Activated T-cell treated with anti-CD3 and anti-CD28 coated beads for 4 hours (primary cell): Measurements from ENCODE around the gene FBF1.
"Not testable (repeated sequence)": the region's sequence is repeated elsewhere in the genome, so short reads cannot be mapped to it uniquely, and the experiment has no call there.

Source experiments
- DNase-seq: peaks from one replicate; pipeline ENCODE4 v3.0.0-alpha.2; 2020

The FBF1 gene

DNA sequence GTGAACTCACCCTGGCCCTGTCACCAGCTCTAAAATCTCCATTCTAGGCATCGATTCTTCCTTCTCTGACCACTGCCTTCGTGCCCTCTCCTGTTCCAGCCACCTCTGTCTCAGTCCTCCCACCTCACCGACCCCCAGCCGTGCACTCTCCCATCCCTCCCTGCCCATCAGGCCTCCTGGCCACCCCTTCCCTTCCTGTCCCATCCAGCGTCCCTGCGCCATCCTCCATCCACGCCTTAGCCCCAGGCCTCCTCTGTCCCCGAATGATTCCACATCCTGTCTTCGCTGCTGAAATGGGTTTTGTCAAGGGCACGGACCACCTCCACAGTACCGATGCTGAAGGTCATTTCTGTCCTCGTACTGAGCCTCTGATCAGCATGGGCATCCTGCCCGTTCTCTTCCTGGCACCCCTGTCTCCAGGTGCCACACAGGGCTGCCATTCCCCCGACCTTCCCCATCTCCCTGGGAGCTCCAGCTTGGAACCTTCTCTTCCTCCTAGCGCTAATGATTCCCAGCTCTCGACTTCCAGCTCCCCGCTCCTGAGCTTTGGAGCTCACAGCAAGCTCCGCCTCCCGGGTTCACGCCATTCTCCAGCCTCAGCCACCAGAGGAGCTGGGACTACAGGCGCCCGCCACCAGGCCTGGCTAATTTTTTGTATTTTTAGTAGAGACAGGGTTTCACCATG lies 46.7 kb downstream of the FBF1 start:
- DNase-seq: no peak

DNA sequence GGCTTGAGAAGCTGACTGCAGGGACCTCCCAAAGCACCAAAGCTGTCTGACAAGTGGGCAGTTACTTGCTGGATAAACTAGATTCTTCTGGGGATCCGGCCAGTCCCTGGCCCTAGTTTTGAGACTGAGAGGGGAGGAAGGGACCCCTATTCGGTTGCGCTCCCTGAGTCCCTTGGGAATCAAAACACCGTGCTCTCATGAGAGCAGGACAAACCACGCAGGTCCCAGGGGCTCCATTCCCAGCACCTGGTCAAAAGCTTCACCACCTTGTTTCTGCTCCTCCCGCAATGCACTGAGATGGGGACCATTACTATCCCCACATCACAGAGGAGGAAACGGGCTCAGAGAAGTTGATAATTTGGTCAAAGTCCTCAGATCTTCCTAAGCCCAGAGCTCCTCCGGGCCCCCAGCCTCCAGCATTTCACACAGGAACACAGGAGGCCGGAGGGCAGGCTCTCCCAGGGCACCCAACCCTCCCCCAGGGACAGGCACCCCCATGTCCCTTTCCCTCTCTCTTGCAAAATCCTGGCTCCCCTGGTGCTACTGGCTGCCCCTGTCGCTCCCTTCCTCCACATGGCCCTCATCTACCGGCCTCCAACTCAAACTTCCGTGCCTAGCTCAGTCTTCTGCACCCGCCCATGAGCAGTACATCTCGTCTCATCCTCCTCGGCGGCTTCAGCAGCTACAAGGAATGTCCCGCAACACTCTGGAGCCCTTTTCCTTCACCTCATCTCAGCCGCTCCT lies 47.4 kb downstream of the FBF1 start:
- DNase-seq: no peak

DNA sequence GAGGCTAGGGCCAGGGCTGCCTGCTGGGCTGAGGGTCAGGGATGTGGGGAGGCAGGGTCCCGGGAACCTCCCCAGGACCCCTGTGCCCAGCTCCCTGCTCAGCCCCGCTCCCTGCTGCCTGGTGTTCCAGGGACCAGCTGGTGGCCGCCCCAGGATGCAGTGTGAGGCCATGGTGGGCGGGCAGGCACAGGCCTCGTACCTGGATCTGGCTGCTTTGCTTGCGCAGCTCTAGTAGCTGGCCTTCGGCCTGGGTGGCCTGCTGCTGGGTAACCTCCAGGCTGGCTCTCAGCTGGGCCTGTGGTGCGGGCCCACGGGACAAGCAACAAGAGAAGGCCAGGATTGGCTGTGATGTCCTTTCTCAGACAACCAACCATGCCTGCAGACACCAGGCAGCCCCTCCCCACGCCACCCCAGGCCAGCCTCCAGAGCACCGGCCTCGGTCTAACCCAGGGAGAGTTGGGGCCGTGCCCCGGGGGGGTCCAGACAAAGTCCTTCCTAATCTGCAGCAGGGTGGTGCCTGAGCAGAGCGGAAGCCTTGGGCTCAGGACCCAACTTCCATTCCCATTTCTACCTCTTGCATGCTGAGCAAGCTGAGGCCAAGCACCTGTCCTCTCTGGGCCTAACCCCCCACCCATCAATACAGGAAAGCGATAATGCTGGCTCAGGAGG lies 48.2 kb downstream of the FBF1 start:
- no peak for DNase-seq

DNA sequence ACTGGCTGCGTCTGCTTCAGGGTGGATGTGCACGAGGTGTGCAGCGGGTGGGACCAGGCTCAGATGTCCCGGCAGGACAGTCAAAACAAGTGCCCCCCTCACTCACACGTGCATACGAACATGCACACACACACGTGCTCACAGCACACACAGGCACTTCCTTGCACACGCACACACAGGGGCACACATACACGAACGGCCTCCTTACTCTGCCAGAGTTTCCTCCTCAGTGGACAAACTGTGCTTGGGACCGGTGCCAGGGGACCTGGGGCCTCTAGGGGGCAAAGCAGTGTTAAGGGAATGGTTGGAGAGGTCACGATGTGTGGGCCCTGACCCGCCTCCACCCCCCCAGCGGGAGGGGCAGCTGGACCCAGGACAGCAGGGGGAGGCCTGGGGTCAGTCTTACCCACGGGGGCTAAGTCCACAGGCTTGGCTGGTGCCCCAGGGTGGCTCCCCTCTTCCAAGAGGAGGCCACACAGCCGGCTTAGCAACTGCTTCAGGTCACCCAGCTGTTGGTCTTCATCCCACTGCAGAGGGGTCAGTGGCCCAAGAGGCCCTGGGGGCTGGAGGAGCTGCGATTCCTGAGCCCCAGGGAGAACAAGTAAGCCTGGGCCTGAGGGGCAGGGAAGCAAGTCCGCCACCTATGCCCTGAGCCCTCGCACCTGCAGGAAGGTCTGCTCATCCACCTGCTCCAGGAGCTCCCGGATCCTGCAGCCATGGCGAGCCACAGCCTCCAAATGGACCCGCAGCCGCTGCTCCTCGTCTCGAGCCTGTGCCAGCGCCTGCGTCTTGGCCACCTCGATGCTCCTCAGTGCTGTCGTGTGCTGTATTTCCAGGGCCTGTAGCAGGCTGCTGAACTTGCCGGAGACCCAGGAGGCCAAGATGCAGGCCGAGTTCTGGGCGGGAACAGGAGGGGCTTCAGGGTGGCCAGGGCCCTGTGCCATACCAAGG lies 49.0 kb downstream of the FBF1 start:
- DNase-seq: no peak

DNA sequence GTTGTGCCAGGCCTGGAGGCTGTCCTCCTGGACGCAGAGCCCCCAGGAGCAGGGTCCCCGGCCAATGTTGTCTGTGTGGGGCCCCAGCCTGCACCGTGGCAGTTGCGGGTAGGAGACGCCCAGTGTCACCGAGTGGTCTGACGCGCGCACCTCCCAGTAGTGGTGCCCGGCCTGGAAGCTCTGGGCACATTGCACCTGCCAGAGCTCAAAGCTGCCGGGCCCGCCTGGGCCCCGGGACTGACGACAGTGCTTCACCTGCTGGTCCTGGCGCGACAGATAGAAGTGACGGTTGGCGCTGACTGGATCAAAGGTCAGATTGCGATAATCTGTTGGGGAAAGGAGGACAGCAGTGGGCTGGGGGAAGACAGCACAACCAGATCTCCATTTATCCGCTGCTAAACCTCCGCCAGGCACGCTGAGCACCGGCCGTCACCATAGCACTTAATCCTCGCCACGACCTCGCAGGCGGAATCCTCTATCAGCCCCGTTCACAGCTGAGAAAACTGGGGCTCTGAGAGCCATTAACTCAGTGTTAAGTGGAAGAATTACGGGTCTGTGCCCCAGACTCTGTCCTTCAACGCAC lies 49.7 kb downstream of the FBF1 start:
- no peak for DNase-seq

DNA sequence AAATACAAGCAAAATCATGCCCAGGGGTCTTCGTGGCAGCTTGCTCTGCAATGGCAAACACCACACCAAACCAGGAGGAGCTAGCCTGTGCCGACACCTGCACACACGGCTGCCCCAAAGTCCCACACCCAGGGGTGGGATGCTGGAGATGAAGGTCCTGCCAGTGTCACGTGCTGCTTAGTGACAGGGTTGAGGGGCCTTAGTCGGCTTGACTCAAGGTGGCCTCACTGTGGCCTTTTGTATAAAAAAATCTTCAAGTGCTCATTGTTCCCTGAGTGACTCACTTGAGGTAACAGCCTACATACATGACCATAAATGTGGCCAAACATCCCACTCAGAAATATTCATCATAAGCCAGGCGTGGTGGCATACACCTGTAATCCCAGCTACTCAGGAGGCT lies 51.4 kb downstream of the FBF1 start:
- no peak for DNase-seq

DNA sequence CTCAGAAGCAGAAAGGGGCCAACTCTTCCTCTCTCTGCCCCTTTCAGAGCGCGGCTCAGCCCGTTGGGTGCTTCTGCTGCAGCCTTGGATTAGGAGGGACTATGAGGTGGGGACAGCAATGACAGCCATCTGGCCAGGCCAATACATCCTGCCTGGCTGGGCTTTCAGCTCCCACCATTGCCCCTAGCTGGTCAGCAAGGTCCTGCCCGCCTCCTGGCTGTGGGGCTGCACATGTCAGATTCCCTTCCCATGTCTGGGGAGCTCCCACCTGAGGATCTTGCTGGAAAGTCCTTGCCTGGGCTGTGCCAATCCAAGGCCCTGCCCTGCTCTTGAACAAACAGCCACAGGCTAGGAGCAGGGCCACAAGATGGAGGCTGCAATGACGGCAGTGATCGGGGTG lies 52.4 kb downstream of the FBF1 start:
- no peak for DNase-seq

DNA sequence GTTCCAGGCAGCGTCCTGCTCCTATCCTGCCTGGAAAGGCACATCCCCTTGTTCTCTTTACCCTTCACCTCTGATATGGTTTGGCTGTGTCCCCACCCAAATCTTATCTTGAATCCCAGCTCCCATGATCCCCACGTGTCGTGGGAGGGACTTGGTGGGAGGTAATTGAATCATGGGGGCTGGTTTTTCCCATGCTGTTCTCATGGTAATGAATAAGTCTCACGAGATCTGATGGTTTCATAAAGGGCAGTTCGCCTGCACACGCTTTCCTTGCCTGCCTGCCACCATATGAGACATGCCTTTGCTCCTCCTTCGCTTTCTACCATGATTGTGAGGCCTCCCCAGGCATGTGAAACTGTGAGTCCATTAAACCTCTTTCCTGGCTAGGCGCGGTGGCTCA lies 55.0 kb downstream of the FBF1 start:
- DNase-seq: not testable (repeated sequence)

DNA sequence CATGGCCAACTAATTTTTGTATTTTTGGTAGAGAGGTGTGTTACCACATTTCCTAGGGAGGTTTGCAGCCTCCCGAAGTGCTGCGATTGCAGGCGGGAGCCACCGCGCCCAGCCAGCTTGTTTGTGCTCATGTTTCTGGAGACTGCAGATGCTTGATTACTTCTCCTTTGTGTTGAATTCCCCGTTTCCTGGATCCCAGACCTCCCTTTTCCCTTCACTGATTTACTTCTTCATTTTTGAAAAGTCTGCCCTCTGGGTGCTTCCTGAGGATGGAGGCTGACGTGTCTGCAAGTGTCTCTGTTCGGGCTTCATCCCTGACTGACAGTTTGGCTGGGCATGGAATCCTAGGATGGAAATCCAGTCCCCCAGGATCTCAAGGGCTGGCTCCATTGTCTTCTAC lies 55.4 kb downstream of the FBF1 start:
- no peak for DNase-seq

DNA sequence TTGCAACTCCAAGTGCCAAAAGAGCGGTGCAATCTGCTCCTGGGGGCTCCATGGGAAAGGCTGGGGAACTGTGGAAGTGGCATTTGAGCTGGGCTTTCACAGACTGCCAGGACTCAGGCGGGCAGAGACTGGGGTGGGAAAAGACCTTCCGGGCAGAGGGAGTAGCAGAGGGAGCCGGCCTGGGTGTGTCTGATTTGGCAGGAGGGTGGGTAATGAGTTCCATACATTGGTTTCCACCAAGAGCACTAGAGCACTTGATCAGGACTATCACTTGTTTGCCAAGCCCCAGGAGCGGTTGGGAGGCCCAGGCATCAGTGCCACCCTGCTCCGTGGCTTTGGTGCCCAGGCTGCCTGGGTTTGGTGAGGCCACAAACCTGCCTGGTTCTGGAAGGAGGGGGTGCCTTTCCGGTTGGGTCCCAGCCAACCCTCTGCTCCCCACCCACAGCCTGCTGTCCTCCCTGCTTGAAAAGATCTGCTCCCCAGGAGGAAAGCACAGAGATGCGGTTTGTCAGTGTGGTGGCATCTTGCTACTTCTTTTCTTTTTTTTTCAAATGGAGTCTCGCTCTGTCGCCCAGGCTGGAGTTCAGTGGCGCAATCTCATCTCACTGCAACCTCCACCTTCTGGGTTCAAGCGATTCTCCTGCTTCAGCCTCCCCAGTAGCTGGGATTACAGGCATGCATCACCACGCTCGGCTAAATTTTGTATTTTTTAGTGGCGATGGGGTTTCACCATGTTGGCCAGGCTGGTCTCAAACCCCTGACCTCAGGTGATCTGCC lies 59.0 kb downstream of the FBF1 start:
- no peak for DNase-seq

DNA sequence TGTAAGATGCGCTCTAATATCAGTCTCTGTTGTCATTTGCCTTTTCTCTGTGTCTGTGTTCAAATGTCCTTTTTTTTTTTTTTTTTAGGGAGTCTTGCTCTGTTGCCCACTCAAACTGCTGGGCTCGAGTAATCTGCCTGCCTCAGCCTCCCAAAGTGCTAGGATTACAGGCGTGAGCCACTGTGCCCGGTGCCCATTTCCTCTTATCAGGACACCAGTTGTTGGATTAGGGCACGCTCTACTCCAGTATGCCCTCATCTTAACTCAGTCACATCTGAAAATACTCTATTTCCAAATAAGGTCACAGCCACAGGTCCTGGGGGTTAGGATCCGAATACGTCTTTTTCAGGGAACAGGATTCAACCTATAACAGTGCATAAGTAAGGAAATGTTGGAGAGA lies 60.6 kb downstream of the FBF1 start:
- no peak for DNase-seq

DNA sequence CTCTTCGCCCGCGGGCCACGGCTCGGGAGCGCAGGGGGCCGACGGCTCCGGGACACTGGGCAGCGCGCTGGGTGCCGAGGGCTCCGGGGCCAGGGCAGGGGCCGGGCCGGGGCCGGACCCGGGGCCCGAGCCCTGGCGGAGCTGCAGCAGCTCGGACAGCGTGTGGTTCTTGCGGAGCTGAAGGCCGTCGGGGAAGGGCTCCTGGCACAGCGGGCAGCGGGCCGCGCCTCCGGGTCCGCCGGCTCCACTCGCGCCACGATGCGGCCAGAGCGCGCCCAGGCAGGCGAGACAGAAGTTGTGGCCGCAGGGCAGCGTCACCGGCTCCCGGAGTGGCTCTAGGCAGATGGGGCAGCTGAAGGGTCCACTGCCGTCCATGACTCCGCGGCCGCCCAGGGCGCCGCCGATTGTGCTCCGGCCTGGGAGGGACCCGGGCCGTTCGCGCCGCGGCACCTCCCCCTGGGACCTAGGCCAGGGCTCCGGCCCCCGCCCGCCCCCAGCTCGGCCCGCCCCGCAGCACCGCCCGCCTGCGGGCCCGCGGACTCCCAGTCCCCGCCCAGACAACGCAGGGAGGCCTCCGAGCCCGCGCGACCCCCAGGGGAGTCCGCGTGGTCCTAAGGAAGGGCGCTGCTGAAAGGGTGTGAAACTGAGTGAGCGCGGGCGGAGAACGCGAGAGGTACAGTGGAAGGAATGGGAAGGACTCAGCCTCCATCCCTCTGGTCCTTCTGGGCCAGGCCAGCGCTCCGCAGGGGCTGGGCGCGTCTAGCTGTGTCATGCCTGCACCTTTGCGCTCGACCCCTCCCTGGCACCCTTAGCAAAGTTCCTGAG lies 62.5 kb downstream of the FBF1 start, which contains the start of gene TRIM47:
TSS of gene TRIM47 (minus strand) at position 408 of the 825 bp plus-strand sequence. CDS start at position 375, 33 bp downstream.
- DNase-seq: no peak

DNA sequence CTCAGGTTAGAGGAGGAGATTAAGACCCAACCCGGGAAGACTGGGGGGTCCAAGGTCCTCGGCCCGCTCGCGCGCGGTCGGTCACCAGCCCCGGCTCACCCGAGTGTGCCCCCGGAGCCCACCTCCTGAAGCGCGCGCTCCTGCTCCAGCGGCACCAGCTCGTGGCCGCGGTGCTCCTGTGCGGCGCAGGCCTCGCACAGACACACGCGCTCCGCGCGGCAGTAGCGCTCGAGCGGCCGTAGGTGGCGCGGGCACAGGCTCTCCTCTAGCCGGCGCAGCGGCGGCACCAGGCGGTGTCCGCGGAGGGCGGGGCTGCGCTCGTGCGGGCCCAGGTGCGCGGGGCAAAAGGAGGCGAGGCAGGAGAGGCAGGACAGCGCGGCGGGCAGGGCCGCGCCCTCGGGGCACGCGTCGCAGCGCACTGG lies 63.1 kb downstream of the FBF1 start:
- peak; percentile 55 for DNase-seq

DNA sequence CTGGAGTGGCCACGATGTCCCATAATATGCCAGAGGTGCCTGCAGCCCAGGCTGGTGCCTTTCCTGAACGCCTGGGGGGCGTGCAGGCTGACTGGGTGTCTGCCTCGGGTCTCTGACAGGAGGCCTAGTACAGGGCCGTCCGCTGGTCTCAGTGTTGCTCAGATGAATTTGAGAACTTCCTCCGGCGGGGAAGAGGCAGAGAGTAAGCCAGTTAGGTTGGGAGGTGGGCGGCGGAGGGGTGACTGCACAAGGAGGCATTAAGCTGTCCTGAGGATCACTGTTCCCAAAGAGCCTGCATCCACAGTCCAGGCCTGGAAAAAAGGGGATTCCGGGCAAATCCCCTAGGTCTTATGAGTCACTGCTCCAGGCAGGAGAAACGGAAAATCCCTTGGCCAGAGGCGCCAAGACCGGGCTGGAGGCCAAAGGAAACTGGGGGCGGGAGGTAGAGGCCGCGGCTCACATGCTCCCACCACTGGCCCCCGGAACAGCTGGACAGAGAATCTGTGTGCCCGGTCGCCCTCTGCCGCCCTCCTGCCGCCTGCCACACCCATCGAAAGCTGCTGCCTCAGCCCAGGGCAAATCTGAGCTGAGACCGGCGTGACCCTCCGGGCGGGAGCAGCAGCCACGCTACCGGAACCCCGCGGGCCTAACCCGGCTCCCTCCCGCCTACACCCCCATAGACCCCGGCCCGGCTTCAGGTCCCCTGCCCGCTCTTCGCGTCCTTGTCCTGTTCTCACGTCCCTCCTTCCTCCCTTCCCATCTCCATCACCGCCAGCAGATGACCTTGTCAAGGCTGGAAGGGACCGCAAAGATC lies 63.7 kb downstream of the FBF1 start:
- no peak for DNase-seq

DNA sequence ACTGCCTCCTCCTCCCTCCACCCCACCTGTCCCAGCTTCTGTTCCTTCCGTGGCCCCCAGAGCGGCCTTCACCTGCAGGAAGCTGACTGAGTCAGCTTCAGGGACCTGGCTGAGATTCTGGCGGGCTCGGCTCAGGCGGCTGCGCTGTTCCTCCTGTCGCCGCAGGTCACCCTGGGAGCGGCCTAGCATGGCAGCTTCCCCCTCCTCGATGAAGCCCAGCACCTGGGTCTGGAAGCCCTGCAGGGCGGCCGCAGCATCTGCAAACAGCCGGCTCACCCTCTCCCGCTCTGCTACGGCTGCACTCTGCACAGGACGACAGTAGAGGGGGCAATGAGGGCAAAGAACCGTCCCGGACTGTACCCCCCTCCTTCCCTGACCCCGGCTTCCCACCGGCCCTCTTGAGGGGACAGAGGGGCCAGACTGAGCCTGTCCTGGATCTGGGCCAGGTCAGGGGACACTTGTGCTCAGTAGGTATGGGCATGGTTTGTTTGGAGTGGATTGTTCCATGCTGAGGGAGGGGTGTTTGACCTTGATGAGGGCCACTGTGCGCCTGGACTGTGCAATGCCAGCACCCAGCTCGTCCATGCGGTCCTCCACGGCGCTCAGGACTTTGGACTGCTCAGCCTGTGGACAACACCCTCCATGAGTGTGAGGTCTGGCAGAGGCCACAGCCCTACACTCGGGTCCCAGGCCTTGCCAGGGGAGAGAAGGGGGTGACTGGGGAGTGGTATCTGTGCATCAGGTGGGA lies 64.5 kb downstream of the FBF1 start:
- peak; percentile 53 for DNase-seq

DNA sequence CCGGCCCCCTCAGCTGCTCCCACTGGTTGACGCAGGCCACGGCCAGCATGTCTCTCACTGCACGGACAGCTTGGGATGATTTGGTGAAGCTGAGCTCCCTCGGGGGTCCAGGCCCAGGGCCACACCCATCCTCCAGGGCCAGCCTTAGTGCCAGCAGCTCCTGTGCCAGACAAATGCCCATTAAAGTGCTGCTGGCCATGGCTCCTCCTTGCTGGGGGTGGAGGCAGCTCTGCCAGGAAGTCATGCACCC lies 65.0 kb downstream of the FBF1 start:
- DNase-seq: no peak

DNA sequence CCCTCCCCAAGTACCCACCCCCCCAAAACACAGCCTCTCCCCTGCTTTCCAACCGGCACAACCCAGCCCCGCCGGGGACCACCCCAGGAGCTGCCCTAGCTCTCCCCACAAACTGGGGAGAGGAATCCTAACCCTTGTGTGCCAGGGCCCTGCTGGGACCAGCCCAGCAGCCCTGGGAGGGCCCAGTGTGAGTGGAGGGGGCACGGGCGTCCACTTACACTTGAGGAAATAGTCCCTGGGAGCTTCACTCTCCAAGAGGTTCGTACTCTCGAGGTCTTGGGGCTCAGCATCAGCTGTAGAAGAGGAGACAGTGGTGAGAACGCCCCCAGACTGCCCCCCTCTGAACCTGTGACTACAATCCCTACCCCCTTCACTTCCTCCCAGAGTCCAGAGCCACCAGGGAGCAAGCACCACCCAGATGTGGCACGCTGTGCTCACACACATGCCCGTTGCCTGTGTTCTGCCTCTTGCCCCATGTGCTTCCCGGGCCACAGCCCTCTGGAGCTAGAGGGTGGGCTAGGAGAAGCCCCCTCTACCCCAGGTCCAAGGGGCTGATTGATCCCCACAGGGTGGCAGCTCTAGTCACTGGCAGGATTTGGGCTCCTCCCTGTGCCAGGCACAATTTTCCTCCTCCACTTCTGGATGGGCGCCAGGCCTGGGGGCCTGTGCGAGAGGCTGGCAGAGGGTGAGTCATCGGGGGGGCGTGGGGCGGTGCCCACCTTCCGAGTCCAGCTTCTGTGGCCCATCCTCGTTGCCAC lies 65.5 kb downstream of the FBF1 start:
- DNase-seq: no peak
